ENCODE data around the gene SLC22A3.

- TF ChIP-seq, protein P1, sequence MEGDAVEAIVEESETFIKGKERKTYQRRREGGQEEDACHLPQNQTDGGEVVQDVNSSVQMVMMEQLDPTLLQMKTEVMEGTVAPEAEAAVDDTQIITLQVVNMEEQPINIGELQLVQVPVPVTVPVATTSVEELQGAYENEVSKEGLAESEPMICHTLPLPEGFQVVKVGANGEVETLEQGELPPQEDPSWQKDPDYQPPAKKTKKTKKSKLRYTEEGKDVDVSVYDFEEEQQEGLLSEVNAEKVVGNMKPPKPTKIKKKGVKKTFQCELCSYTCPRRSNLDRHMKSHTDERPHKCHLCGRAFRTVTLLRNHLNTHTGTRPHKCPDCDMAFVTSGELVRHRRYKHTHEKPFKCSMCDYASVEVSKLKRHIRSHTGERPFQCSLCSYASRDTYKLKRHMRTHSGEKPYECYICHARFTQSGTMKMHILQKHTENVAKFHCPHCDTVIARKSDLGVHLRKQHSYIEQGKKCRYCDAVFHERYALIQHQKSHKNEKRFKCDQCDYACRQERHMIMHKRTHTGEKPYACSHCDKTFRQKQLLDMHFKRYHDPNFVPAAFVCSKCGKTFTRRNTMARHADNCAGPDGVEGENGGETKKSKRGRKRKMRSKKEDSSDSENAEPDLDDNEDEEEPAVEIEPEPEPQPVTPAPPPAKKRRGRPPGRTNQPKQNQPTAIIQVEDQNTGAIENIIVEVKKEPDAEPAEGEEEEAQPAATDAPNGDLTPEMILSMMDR (IDR thresholded peaks at IDR 0.05): no peak
- TF ChIP-seq POLR2A (IDR thresholded peaks at IDR 0.05): no peak
These were observed 87.8 kb downstream of the SLC22A3 start for GRCh38 chr6:160435935-160436334.

Data from uterus (tissue), 2 donors.